ENCODE data around the gene RGS12.

RGS12 gene

DNA sequence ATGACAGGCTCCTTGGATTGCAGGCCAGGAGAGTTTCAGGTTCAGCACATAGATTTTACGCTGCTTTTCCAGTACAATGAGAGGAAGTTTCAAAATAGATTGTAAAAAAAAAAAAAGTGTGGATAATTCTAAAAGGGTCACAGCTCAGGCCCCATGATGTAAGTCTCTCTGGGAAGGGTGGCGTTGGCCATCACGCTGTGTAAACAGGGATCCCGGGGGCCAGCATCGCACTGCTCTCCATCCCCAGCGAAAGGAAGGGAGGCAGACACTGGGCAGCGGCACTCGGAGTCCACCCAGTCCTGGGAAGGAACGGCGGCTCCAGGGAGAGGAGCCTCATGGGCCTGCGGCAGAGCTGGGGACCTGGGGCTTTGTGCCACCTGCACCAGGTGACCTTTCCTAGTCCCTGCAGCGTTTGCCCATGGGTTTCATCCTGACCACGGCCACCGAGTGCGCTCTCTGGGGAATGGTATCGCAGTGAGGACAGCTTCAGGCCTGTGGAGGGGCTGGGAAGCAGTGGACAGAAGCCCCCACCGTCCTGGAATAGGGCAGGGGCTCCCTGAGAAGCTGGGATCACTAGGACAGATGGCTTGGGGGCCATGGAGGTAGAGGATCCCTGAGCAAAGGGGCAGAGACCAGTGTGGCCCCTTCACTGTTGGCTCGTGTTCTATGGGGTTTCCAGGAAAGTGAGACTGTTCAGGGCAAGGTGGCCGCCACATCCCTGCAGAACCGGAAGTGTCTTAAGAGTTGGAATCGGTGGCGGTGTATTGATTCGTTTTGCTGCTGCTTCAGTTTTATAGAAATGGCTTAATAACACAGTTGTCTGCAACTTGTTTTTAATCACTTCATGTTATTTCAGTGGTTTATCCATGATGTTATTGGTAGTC lies 38.9 kb downstream of the RGS12 start:
- DNase-seq (ENCODE audit: low read depth in 4 of 4, low spot score in 1 of 4): no peak

DNA sequence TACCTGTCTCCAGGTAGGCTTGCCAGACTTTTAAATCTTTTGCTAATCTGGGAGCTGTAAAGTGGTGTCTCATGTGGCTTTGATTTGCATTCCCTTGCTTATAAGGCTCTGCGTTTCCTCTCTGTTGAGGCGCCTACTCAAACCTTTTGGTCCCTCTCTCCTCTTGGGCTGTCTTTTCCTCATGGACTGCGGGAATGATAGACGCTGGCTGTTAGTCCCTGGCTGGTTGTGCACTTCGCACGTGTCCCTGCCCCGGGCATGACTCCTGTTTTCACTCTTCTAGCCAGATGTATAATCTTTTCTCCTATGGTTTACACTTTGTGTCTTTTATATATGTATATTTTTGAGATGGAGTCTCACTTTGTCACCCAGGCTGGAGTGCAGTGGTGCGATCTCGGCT lies 39.7 kb downstream of the RGS12 start:
- no peak for DNase-seq (ENCODE audit: low read depth in 4 of 4, low spot score in 1 of 4)

DNA sequence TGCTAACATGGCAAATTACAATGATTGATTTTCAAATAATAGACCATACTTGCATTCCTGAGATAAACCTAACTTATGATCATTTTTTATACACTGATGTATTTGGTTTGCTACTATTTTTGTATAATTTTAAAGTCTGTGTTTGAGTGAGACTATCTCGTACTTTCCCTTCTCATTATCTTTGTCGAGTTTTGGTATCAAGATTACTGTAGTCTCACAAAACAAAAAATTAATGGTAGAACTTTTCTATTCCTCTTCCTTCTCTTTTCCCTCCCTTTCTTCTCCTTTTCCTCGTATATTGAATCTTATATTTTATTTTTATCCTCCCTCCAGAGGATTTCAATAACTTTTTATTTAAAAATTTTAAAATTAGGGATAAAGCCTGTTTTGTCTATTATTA lies 41.5 kb downstream of the RGS12 start:
- no peak for DNase-seq (ENCODE audit: low read depth in 4 of 4, low spot score in 1 of 4)

DNA sequence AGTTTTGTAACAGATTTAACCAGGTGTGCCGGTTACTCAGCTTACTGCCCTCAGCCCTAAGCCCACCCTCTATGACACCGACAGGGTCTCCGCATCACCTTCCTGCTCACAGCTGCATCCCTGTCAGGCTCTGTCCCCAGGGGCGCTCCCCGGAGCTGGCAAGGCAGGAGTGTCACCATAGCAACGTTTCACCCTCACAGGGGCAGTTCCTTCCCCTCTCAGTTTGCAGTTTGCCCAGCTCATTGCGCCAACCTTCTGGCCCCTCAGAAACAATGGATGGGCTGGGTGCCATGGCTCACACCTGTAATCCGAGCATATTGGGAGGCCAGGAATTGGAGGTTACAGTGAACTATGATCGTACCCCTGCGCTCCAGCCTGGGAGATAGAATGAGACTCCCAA lies 42.6 kb downstream of the RGS12 start:
- DNase-seq (ENCODE audit: low read depth in 4 of 4, low spot score in 1 of 4): no peak

DNA sequence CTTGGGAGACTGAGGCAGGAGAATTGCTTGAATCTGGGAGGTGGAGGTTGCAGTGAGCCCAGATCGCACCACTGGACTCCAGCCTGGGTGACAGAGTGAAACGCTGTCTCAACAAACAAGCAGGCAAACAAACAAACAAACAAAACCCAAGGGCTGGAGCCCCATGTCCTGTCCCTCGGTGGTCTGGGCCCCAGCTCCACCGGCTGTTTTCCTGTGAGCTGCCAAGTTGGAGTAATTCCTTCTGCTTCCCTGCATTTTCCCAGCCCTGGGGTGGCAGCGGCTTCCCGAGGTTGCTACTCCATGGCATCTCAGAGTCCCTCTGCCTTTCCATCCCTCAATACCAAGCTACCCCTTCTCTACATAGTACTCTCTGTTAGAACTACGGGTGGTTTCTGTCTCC lies 43.2 kb downstream of the RGS12 start:
- no peak for DNase-seq (ENCODE audit: low read depth in 4 of 4, low spot score in 1 of 4)

DNA sequence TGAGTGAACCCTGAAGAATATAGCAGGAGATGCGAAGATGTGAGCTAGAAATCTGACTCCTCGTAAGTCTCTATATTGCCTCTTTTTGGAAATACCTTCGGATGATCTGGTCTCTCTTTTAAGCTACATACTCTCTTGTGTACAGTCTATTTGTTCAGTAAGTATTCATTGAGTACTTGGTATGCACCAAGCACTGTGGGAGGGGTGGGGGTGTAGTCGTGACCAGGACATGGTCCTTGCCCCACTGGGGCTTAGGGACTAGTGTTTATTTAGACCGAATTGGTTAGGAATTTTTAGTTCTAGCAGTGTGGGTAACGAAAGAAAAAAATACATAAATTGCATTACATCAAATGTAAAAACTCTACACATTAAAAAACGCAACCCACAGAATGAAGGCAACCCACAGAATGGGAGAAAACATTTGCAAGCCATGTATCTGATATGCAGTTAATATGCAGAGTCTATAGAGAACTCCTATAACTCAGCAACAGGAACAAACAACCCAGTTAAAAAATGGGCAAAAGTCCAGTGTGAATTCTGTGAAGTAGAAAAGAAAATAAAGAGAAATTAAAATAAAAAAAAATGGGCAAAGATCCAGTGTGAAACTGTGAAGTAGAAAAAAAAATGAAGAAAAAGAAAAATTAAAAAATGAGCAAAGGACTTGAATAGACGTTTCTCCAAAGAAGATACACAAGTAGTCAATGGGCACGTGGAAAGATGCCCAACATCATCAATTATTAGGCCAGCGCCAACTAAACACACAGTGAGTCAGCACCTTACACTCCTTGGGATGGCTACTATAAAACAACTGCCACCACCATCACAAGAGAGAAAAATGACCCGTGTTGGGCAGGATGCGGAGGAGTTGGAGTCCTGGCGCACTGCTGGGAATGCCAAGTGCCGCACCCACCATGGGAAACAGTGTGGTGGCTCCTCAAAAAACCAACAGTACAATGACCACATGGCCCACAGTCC lies 43.8 kb downstream of the RGS12 start:
- DNase-seq (ENCODE audit: low read depth in 4 of 4, low spot score in 1 of 4): no peak

DNA sequence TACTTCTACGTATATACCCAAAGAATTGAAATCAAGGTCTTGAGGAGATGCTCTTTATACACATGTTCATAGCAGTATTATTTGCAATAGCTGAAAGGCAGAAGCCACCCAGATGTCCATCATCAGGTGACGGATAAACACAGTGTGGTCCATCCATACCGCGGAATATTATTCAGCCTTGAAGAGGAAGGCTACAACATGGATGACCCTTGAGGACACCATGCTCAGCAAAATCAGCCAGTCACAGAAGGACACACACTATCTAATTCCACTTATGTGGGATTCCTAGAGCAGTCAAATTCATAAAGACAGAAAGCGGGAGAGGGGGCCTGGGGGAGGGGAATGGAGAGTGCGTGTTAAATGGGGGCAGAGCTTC lies 44.5 kb downstream of the RGS12 start:
- no peak for DNase-seq (ENCODE audit: low read depth in 4 of 4, low spot score in 1 of 4)

DNA sequence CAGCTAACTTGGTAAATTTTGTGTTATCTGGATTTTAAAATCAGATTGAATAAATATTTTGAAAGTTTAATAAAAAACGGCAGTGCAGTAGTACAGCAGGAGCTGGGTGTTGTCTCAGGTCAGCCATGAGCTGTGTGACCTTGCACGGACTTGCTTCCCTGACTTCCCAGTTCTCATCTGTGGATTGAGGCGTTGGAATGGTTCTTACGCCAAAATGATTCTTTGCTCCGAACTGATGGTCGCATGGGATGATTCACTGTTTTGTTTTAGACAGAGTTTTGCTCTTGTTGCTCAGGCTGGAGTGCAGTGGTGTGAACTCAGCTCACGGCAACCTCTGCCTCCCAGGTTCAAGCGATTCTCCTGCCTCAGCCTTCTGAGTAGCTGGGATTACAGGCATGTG lies 45.0 kb downstream of the RGS12 start:
- no peak for DNase-seq (ENCODE audit: low read depth in 4 of 4, low spot score in 1 of 4)

DNA sequence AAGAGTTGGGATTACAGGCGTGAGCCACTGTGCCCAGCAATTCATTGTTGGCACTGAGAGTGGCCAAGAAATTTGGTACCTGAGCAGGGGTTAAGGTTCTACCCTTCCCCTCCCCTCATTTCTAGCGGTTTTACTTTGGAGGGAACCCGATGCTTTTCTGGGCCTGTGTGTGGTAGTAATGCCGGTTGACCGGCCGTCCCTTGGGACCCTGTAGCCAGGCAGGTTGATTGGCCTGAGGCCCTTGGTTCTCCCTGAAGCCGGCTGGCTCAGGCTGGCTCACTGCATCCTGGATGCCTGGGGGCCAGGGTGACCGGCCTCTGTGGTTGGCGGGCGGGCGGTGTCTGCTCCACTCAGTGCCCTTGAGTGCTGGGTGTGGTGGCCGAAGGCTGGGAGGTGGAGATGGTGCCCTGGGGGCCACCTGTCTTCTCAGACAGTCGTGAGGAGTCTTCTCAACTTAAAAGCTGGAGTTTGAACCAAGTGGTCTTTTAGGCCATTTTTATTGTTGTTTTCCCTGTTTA lies 45.6 kb downstream of the RGS12 start:
- DNase-seq (ENCODE audit: low read depth in 4 of 4, low spot score in 1 of 4): no peak

DNA sequence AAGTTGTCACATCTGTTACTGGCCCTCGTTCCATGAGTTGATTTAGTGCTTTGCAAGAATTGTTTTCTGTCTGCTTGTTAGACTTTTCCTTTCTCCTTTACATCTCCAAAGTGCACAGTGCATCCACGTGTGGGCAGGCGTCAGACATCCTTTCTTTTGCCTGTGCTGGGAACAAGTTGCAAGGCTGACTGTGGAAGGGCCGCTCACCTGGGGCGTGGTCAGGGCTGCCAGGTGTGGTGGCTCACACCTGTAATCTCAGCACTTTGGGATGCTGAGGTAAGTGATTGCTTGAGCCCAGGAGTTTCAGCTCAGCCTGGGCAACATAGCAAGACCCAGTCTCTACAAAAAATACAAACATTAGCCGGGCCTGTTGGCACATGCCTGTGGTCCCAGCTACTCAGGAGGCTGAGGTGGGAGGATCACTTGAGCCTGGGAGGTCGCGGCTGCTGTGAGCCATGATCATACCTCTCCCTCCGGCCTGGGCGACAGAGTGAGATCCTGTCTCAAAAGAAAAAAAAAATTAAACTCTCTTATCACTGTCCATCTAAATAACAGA lies 46.2 kb downstream of the RGS12 start:
- DNase-seq (ENCODE audit: low read depth in 4 of 4, low spot score in 1 of 4): no peak

DNA sequence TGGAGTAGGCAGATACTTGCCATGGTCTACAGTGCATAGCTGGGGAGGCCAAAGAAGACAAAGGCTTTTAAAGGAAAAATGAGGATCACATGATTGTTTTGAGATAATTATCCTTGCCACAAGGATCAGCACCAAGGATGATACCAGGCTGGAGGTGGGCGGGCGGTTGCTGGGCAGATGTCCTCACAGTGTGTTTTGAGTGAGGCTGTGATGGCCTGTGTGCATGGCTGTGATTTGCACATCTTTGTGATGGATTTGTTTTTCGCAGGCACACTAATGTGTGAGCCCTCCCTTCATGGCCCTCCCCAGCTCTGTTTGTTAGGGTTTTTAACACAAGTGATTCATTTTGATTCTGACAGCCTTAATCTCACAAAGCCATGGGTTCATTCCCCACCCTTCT lies 46.8 kb downstream of the RGS12 start:
- DNase-seq (ENCODE audit: low read depth in 4 of 4, low spot score in 1 of 4): no peak

DNA sequence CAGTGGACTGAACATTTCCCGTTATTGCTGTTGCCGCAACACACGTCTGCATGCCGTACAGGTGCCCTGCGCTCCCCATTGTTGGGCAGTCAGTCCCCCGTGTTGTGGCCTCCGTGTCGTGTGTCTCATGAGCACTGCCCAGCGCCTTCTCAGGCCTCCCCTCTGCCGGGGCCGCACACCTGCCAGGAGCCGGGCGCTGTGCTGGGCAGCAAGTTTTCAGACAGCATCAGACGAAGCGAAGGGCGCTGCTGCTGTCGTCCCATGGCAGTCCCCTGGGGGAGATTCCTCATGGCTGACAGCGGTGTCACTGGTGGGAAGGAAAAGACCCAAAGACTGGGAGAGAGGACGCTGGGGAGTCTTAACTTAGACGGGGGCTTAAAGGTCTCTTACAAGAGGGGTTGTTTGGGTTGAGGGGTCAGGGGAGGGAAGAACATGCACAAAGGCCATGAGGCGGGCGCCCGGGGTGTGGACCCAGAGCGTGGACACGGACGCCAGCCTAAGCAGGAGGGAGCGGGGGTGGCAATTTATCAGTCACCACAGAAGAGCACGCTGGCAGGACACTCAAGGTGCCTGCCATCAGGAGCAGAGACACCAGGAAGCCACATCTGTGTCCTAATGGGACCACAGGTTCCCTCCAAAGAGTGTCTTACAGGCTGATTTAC lies 47.3 kb downstream of the RGS12 start:
- DNase-seq (ENCODE audit: low read depth in 4 of 4, low spot score in 1 of 4): no peak

DNA sequence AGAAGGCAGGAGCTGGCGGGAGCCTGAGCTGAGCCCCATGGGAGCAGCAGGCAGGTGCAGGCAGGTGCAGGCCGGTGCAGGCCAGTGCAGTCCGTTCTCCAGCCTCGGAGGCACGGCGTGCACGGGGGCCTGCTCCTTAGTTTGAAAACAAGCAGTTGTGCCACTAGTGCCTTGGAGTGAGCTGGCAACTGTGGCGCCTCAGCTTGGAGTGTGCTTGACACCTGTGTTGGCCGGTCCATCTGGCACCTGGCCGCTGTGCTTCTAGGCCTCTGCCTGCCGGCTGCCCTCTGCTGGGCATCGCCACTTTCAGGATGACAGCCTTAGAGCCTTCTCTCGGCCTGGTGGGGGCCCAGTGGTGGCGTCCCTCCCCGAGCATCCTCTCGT lies 47.9 kb downstream of the RGS12 start:
- DNase-seq (ENCODE audit: low read depth in 4 of 4, low spot score in 1 of 4): no peak

DNA sequence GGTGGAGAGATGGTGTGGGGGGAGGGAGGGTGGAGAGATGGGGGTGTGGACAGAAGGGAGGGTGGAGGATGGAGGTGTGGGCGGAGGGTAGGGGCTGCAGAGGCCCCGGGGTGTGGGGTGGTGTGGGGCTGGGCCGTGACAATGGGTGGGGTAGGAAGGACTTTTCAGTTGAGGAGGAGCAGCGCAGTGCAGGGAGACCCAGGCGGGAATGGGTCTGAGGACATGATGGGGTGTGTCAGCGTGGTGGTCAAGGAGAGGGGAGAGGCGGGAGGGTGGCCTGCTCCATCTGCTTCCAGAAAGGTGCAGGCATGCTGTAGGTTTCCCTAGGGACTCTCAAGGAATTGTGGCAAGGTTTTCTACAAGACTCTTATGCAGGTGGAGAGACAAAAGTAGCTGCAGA lies 48.9 kb downstream of the RGS12 start:
- no peak for DNase-seq (ENCODE audit: low read depth in 4 of 4, low spot score in 1 of 4)

DNA sequence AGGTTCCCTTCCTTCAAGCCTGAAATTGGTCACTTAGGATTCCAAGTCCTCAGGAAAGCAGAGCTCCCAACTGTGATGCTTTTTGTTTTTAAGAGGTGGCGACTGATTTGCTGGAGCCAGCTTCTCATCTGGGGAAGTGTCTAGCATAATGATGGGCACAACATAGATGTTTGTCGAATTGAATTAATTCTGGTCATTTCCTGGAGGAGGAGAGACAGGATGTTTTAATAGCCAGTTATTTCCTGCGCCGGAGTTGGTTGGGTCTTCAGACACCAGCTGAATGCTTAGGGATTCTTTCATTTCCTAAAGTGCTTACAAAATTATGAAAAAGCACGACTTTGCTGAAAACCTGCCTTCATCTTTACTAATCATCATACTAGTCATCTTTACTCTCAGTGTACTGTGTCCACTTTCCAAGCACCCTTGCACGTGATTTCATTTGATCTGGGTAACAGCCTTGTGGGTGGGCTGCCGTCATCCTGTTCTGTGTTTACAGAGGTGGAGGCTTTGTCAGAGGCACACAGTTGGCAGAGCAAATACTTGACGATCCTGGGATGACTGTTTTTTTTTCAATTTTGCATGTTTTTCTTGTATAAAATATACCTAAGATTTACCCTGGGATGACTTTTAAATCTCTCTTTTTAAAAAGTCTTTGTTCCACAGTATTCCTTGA lies 49.5 kb downstream of the RGS12 start:
- no peak for DNase-seq (ENCODE audit: low read depth in 4 of 4, low spot score in 1 of 4)

All from stimulated activated CD4-positive, alpha-beta T cell treated with anti-CD3 and anti-CD28 coated beads, Interleukin-1b, Interleukin-23, amount 100 ng/mL, for 24 hours (primary cell).